K562 (cell line): ENCODE measurements around the gene COQ9. TPM values are rescaled to one million over a fixed set of nuclear protein-coding genes. Genes with fewer than 3 reads are reported as not detected.

ENCODE experiments used
- ATAC-seq: fragments of 200-7000 bp; cut with Tn5 transposase; 3 replicates; pipeline ENCODE4 v1.9.1; 2020; ENCODE audit warnings: moderate library complexity
- BruUV-seq: library from RNA; stranded (reverse); fragments of 400-500 nt; replicated peaks from 2 replicates; lab custom pipeline; 2021; lab: Mats Ljungman, UMichigan
- CTCF ChIA-PET: fragments of 300-600 bp; formaldehyde crosslinking; extraction: SDS; loops from one replicate; lab custom pipeline; 2021; ENCODE audit warnings: low intra/inter-chr PET ratio; lab: Yijun Ruan, JAX
- POLR2A ChIA-PET: fragments of 300-600, 350-650 bp; sonication (Branson Sonifier 250); formaldehyde crosslinking; extraction: SDS; loops from one replicate; lab custom pipeline; 2021; ENCODE audit warnings: antibody characterized with exemption, inconsistent platforms; lab: Yijun Ruan, JAX
- DNase-seq, 4 experiments: peaks; one replicate each; pipeline versions ENCODE4 v3.0.0 to v3.0.0-alpha.2; 2011 to 2018; ENCODE audit warnings: low spot score in 3 of 4, mixed read lengths in 3 of 4; ENCODE audit errors: extremely low read depth in 1 of 4
- FAIRE-seq: peaks from 2 replicates; lab custom pipeline; 2011; peaks lifted over from hg19 to GRCh38; lab: Jason Lieb, UNC
- H2AFZ ChIP-seq: 2 replicates; pipeline ENCODE4 v1.6.0; 2011; ENCODE audit warnings: low read depth, low read length, control low read depth, inconsistent platforms
- H3K27ac ChIP-seq: fragments of 200-600 bp; 3 replicates; pipeline ENCODE4 v1.8.0; 2011; ENCODE audit warnings: low read depth, mild to moderate bottlenecking, control low read depth, inconsistent platforms, low read length, moderate library complexity, mixed read lengths; ENCODE audit errors: extremely low read depth
- H3K27me3 ChIP-seq, 2 experiments: fragments of 300-600 bp in 1 of 2; 2 replicates in 1 of 2; 3 replicates in 1 of 2; pipeline versions ENCODE4 v1.6.0 to v1.8.0; 2011; ENCODE audit warnings: inconsistent platforms in 2 of 2, low read length in 2 of 2, mild to moderate bottlenecking in 1 of 2, mixed read lengths in 1 of 2, moderate library complexity in 1 of 2; ENCODE audit not compliant: control insufficient read depth in 2 of 2, insufficient read depth in 2 of 2
- H3K36me3 ChIP-seq: fragments of 300-600 bp; 3 replicates; pipeline ENCODE4 v1.8.0; 2011; ENCODE audit warnings: mild to moderate bottlenecking, low read length, inconsistent platforms; ENCODE audit not compliant: control insufficient read depth, insufficient read depth
- H3K4me1 ChIP-seq, 2 experiments: fragments of 200-600 bp in 1 of 2; replicated peaks in 1 of 2; 2 replicates in 1 of 2; 3 replicates in 1 of 2; pipeline versions ENCODE4 v1.5.1 to v1.8.0; 2011; ENCODE audit warnings: inconsistent platforms in 2 of 2, low read length in 2 of 2, mild to moderate bottlenecking in 1 of 2, mixed read lengths in 1 of 2, moderate library complexity in 1 of 2; ENCODE audit not compliant: control insufficient read depth in 2 of 2, insufficient read depth in 2 of 2
- H3K4me2 ChIP-seq: 2 replicates; pipeline ENCODE4 v1.6.1; 2011; ENCODE audit warnings: low read length, control low read depth, inconsistent platforms, mixed read lengths; ENCODE audit not compliant: insufficient read depth
- H3K4me3 ChIP-seq: fragments of 200-600 bp; sonication (generic), shearing (Covaris generic); 2 replicates; pipeline ENCODE4 v1.5.1; 2016; ENCODE audit warnings: control low read depth, inconsistent platforms
- H3K79me2 ChIP-seq: fragments of 200-600 bp; 3 replicates; pipeline ENCODE4 v1.8.0; 2011; ENCODE audit warnings: low read length, inconsistent platforms; ENCODE audit not compliant: control insufficient read depth, insufficient read depth
- H3K9ac ChIP-seq, 2 experiments: 2 replicates each; pipeline versions ENCODE4 v1.6.0 to v1.6.1; 2011; ENCODE audit warnings: low read depth in 2 of 2, low read length in 2 of 2, control low read depth in 1 of 2, inconsistent platforms in 1 of 2, mild to moderate bottlenecking in 1 of 2, mixed read lengths in 1 of 2; ENCODE audit not compliant: insufficient read depth in 1 of 2
- H3K9me1 ChIP-seq: one replicate; pipeline ENCODE4 v1.6.0; 2011; ENCODE audit warnings: inconsistent platforms, mild to moderate bottlenecking, low read length, moderate library complexity; ENCODE audit not compliant: control insufficient read depth, insufficient read depth
- H3K9me3 ChIP-seq: replicated peaks from 2 replicates; pipeline ENCODE4 v1.5.1; 2011; ENCODE audit warnings: low read depth, low read length, inconsistent platforms; ENCODE audit not compliant: control insufficient read depth, insufficient read depth
- H4K20me1 ChIP-seq: replicated peaks from 2 replicates; pipeline ENCODE4 v1.6.1; 2011; ENCODE audit warnings: low read length, inconsistent platforms, mixed read lengths; ENCODE audit not compliant: control insufficient read depth, insufficient read depth
- CGGBP1 ChIP-seq: fragments of 250-450 bp; sonication (Bioruptor Pico); IDR thresholded peaks from 2 replicates; pipeline ENCODE4 v1.9.0; 2021; ENCODE audit warnings: mild to moderate bottlenecking
- CUX1 ChIP-seq: fragments of 200-800 bp; sonication (Bioruptor generic); IDR thresholded peaks from 2 replicates; pipeline ENCODE4 v1.6.1; 2016; ENCODE audit warnings: missing genetic modification characterization, missing compliant biosample characterization
- CXXC5 ChIP-seq: fragments of 250-450 bp; sonication (Bioruptor Pico); IDR thresholded peaks from 2 replicates; pipeline ENCODE4 v1.8.0; 2022; ENCODE audit warnings: inconsistent platforms, mild to moderate bottlenecking, moderate library complexity
- MXI1 ChIP-seq: IDR thresholded peaks from 2 replicates; pipeline ENCODE4 v1.6.1; 2011; ENCODE audit warnings: low read depth, mild to moderate bottlenecking, improper control_type of control experiment, low read length
- NCOR1 ChIP-seq: fragments of 450-650 bp; IDR thresholded peaks from 2 replicates; pipeline ENCODE4 v1.6.1; 2016; ENCODE audit warnings: mild to moderate bottlenecking, moderate library complexity
- NFYB ChIP-seq: IDR thresholded peaks from 2 replicates; pipeline ENCODE4 v1.6.1; 2011; ENCODE audit warnings: mild to moderate bottlenecking, moderate library complexity; ENCODE audit not compliant: insufficient read length; ENCODE audit errors: extremely low read depth
- PHF20 ChIP-seq: fragments of 450-650 bp; IDR thresholded peaks from 2 replicates; pipeline ENCODE4 v1.6.1; 2018; ENCODE audit not compliant: partially characterized antibody
- SUPT5H ChIP-seq: fragments of 450-650 bp; IDR thresholded peaks from 2 replicates; pipeline ENCODE4 v1.6.1; 2016
- XRCC5 ChIP-seq: fragments of 200-400 bp; formaldehyde crosslinking; IDR thresholded peaks from 2 replicates; pipeline ENCODE4 v1.6.1; 2017; ENCODE audit warnings: low read depth, mild to moderate bottlenecking, low read length
- ZBTB34 ChIP-seq: fragments of 250-450 bp; sonication (Bioruptor Pico); IDR thresholded peaks from 2 replicates; pipeline ENCODE4 v1.8.0; 2021; ENCODE audit warnings: mild to moderate bottlenecking, moderate library complexity
- ZNF282 ChIP-seq: sonication (generic); formaldehyde crosslinking; IDR thresholded peaks from 2 replicates; pipeline ENCODE4 v1.8.1; 2023; ENCODE audit warnings: missing genetic modification reagents
- WGBS: fragments of 100-300 bp; shearing (Covaris generic); methylation state at CpG from one replicate; pipeline ENCODE4 v1.1.6; 2016; ENCODE audit warnings: low coverage, mixed read lengths; ENCODE audit not compliant: insufficient coverage; ENCODE audit errors: missing lambda C conversion rate; 5-methylcytosine and 5-hydroxymethylcytosine counted together
- in situ Hi-C: fragments of 300-500 bp; cut with MboI; formaldehyde crosslinking; loops from 4 replicates; pipeline ENCODE4 v1.15.0; 2018; ENCODE audit warnings: inconsistent platforms, mixed read lengths
- intact Hi-C: fragments of 100-400 bp; cut with micrococcal nuclease; formaldehyde crosslinking; loops from 2 replicates; pipeline ENCODE4 v1.14.2; 2022
- polyA plus RNA-seq, 8 experiments: library from polyadenylated mRNA; depleted of rRNA in 4 of 8; stranded (reverse) in 5 of 8; unstranded in 3 of 8; fragments of >200 nt; fragmentation: Nextera tagmentation in 2 of 8; fragmentation: Illumina TruSeq in 1 of 8; extraction: Ambion mirVana in 2 of 8; extraction: Trizol in 1 of 8; gene quantifications; 2 replicates each; pipeline versions ENCODE4 v1.2.1 to v1.2.3, GENCODE V29; 2011 to 2014; ENCODE audit warnings: inconsistent platforms in 1 of 8, missing spikeins in 1 of 8
- total RNA-seq, 7 experiments: library from RNA; depleted of rRNA in 6 of 7; stranded (reverse); fragments of >200 nt in 6 of 7; fragmentation: Illumina TruSeq in 2 of 7; extraction: Trizol in 2 of 7; gene quantifications; 2 replicates each; pipeline versions ENCODE4 v1.2.1 to v1.2.3, GENCODE V29; 2011 to 2021; ENCODE audit warnings: low replicate concordance in 1 of 7

The COQ9 gene
- total and polyA plus RNA-seq, 9 of the 15 experiments (the other 6 are each of a cell fraction or from before 2014, with no cell fraction given), result 35.0 to 139 (median 71.4) TPM

GRCh38 chr16:57427307-57427706 lies 20.0 kb upstream of the COQ9 start:
- ATAC-seq (no peak), FAIRE-seq (no peak), DNase-seq (no peak)
- Histone ChIP-seq H3K27me3 (no peaks in the 10 kb centered on the region), H3K27ac (no peak overlapping the region), H2AFZ (no peak overlapping the region), H3K4me2 (no peak overlapping the region), H4K20me1 (no peaks in the 10 kb centered on the region), H3K79me2 (no peaks in the 10 kb centered on the region), H3K9me3 (no peaks in the 10 kb centered on the region), H3K9ac (no peak overlapping the region), H3K36me3 (peaks cover 49% of the 10 kb centered on the region), H3K9me1 (no peaks in the 10 kb centered on the region), H3K4me1 (no peaks in the 10 kb centered on the region; a peak in 1 of 5 replicates), H3K4me3 (no peak overlapping the region)
- BruUV-seq, result no TSS peak
- ChIA-PET POLR2A (interaction anchor here (0.7 kb wide), 1 partner anchor 130 kb away, joined by 3 read pairs; no protein-coding TSS in a partner anchor), CTCF (no interaction called here)
- intact Hi-C loops, result no loop called here
- in situ Hi-C loops, result no loop called here
- WGBS, result 72% methylated on average over 7 of the region's 8 CpGs
- TF ChIP-seq NCOR1 (no peak), SUPT5H (peak; percentile 45; the same call in 1 of the 2 replicates)

- ATAC-seq, result no peak
- CTCF ChIA-PET, result no interaction called here
- H3K4me3 ChIP-seq, result no peak overlapping the region
- in situ Hi-C loops, result no loop called here
- H3K4me2 ChIP-seq, result no peak overlapping the region
- no peak for DNase-seq
- BruUV-seq, result no TSS peak
- no peak overlapping the region for H3K9ac ChIP-seq
- no peaks in the 10 kb centered on the region for H3K9me3 ChIP-seq
- H3K27me3 ChIP-seq, result no peaks in the 10 kb centered on the region
- H3K36me3 ChIP-seq, result peaks cover 54% of the 10 kb centered on the region
- no peaks in the 10 kb centered on the region for H3K4me1 ChIP-seq
- H2AFZ ChIP-seq, result no peak overlapping the region
- FAIRE-seq, result no peak
- no peaks in the 10 kb centered on the region for H4K20me1 ChIP-seq
- H3K9me1 ChIP-seq, result no peaks in the 10 kb centered on the region
- no peak overlapping the region for H3K27ac ChIP-seq
- intact Hi-C loops, result no loop called here
- H3K79me2 ChIP-seq, result no peaks in the 10 kb centered on the region
- POLR2A ChIA-PET, result no interaction called here
- TF ChIP-seq CGGBP1 (CRISPR knock-in tag), result no peak
- TF ChIP-seq ZBTB34 (CRISPR knock-in tag), result no peak
- no peak for TF ChIP-seq PHF20
- TF ChIP-seq CUX1 (CRISPR knock-in tag), result no peak
- TF ChIP-seq XRCC5, result no peak
- no peak for TF ChIP-seq CXXC5 (CRISPR knock-in tag)
- no peak for TF ChIP-seq ZNF282 (CRISPR knock-in tag)
- no peak for TF ChIP-seq NFYB
- no peak for TF ChIP-seq MXI1
Observed at GRCh38 chr16:57427824-57428223, 19.5 kb upstream of the COQ9 start.
